GM23248 (cell line): Measurements from ENCODE around the gene PXK. TPM values are rescaled to one million over a fixed set of nuclear protein-coding genes. Genes with fewer than 3 reads are reported as not detected.
A peak's percentile ranks its signal among the peaks of the same experiment; 100 is the strongest.

Experiments used
- DNase-seq: peaks from one replicate; pipeline ENCODE4 v3.0.0-alpha.2; 2015
- H2AFZ ChIP-seq: fragments of 200-600 bp; sonication (generic); 2 replicates; pipeline ENCODE4 v1.6.1; 2016; ENCODE audit warnings: antibody characterized with exemption
- H3F3A ChIP-seq: fragments of 200-600 bp; sonication (generic); 2 replicates; pipeline ENCODE4 v1.6.1; 2016; ENCODE audit warnings: mild to moderate bottlenecking, antibody characterized with exemption, mixed run types; ENCODE audit not compliant: insufficient read depth
- H3K27ac ChIP-seq: fragments of 200-600 bp; sonication (generic); 2 replicates; pipeline ENCODE4 v1.5.1; 2016; ENCODE audit warnings: mild to moderate bottlenecking
- H3K27me3 ChIP-seq: fragments of 200-600 bp; sonication (generic); replicated peaks from 2 replicates; pipeline ENCODE4 v1.6.1; 2016; ENCODE audit warnings: mild to moderate bottlenecking; ENCODE audit not compliant: insufficient read depth
- H3K36me3 ChIP-seq: fragments of 200-600 bp; sonication (generic); 2 replicates; pipeline ENCODE4 v1.6.1; 2016; ENCODE audit warnings: low read depth, mild to moderate bottlenecking
- H3K4me1 ChIP-seq: fragments of 200-600 bp; sonication (generic); 2 replicates; pipeline ENCODE4 v1.6.1; 2016; ENCODE audit warnings: mild to moderate bottlenecking; ENCODE audit not compliant: insufficient read depth
- H3K4me2 ChIP-seq: fragments of 200-600 bp; sonication (generic); one replicate; pipeline ENCODE4 v1.6.1; 2016; ENCODE audit warnings: mild to moderate bottlenecking; ENCODE audit not compliant: unreplicated experiment
- H3K4me3 ChIP-seq: fragments of 200-600 bp; sonication (generic); 2 replicates; pipeline ENCODE4 v1.5.1; 2016; ENCODE audit warnings: mild to moderate bottlenecking
- H3K79me2 ChIP-seq: fragments of 200-600 bp; sonication (generic); 2 replicates; pipeline ENCODE4 v1.6.1; 2016; ENCODE audit warnings: mild to moderate bottlenecking; ENCODE audit not compliant: insufficient read depth
- H3K9ac ChIP-seq: fragments of 200-600 bp; sonication (generic); 2 replicates; pipeline ENCODE4 v1.6.1; 2016; ENCODE audit warnings: mild to moderate bottlenecking
- H3K9me2 ChIP-seq: fragments of 200-600 bp; sonication (generic); 2 replicates; pipeline ENCODE4 v1.6.1; 2016; ENCODE audit warnings: mixed run types, mild to moderate bottlenecking, moderate library complexity; ENCODE audit not compliant: insufficient read depth
- H3K9me3 ChIP-seq: fragments of 200-600 bp; sonication (generic); one replicate; pipeline ENCODE4 v1.6.1; 2017; ENCODE audit warnings: low read depth
- H4K20me1 ChIP-seq: fragments of 200-600 bp; sonication (generic); 2 replicates; pipeline ENCODE4 v1.6.0; 2016; ENCODE audit not compliant: insufficient read depth
- EZH2 ChIP-seq: fragments of 200-600 bp; sonication (generic); IDR thresholded peaks from 2 replicates; pipeline ENCODE4 v1.6.1; 2018; ENCODE audit warnings: antibody characterized with exemption, mild to moderate bottlenecking; ENCODE audit not compliant: insufficient read depth, poor library complexity, severe bottlenecking
- EZH2phosphoT487 ChIP-seq: fragments of 200-600 bp; sonication (generic); IDR thresholded peaks from 2 replicates; pipeline ENCODE4 v1.6.1; 2018; ENCODE audit warnings: antibody characterized with exemption, moderate library complexity, mild to moderate bottlenecking, low read depth; ENCODE audit not compliant: insufficient read depth
- WGBS, 2 experiments: methylation state at CpG; one replicate each; pipeline ENCODE4 v1.1.6; 2015 to 2017; ENCODE audit warnings: low lambda C conversion rate in 2 of 2, low coverage in 1 of 2; ENCODE audit errors: missing lambda C conversion rate in 2 of 2; 5-methylcytosine and 5-hydroxymethylcytosine counted together
- in situ Hi-C: fragments of 300-500 bp; cut with MboI; formaldehyde crosslinking; loops from 2 replicates; pipeline ENCODE4 v1.15.0; 2020
- polyA plus RNA-seq: library from polyadenylated mRNA; unstranded; fragments of >200 nt; fragmentation: Nextera tagmentation; extraction: Ambion mirVana; gene quantifications from 2 replicates; pipeline ENCODE4 v1.2.1, GENCODE V29; 2016
- total RNA-seq: library from RNA; depleted of rRNA; stranded (reverse); fragments of >200 nt; shearing (Covaris generic); gene quantifications from 2 replicates; pipeline ENCODE4 v1.2.3, GENCODE V29; 2014

PXK gene
- total and polyA plus RNA-seq, 2 experiments from 2014 or later, result 33.8 to 45.1 TPM

GRCh38 chr3:58340594-58341244 is 8.0 kb downstream of the PXK start:
- H3K9me2 ChIP-seq, result no peaks in the 10 kb centered on the region
- DNase-seq, result no peak
- H3K79me2 ChIP-seq, result peaks cover 87% of the 10 kb centered on the region
- H3F3A ChIP-seq, result peaks cover 18% of the 10 kb centered on the region
- no peak overlapping the region for H3K4me3 ChIP-seq
- TF ChIP-seq EZH2phosphoT487 (no peak), EZH2 (no peak)
- 100% methylated on average over 3 of the region's 3 CpGs for WGBS, 2 experiments
- no peak overlapping the region for H3K9ac ChIP-seq
- no peak overlapping the region for H2AFZ ChIP-seq
- H3K4me1 ChIP-seq, result peaks cover 16% of the 10 kb centered on the region
- no peaks in the 10 kb centered on the region for H3K27me3 ChIP-seq
- H3K9me3 ChIP-seq, result no peaks in the 10 kb centered on the region
- no peak overlapping the region for H3K27ac ChIP-seq
- H4K20me1 ChIP-seq, result no peaks in the 10 kb centered on the region
- H3K4me2 ChIP-seq, result no peak overlapping the region
- in situ Hi-C loops, result no loop called here
- no peaks in the 10 kb centered on the region; the same call in 1 of the 2 replicates for H3K36me3 ChIP-seq

- DNase-seq, result peak; percentile 22
- H3K4me1 ChIP-seq, result peaks cover 13% of the 10 kb centered on the region
- 86 to 89% methylated on average over 3 of the region's 3 CpGs for WGBS, 2 experiments
- no peaks in the 10 kb centered on the region for H4K20me1 ChIP-seq
- TF ChIP-seq EZH2 (no peak), EZH2phosphoT487 (no peak)
- H3K9me2 ChIP-seq, result no peaks in the 10 kb centered on the region
- peaks cover 93% of the 10 kb centered on the region for H3K79me2 ChIP-seq
- no peaks in the 10 kb centered on the region for H3K27me3 ChIP-seq
- in situ Hi-C loops, result no loop called here
- H3K4me2 ChIP-seq, result no peak overlapping the region
- no peaks in the 10 kb centered on the region for H3K9me3 ChIP-seq
- peaks cover 13% of the 10 kb centered on the region for H3F3A ChIP-seq
- no peak overlapping the region for H2AFZ ChIP-seq
- H3K36me3 ChIP-seq, result no peaks in the 10 kb centered on the region; the same call in 1 of the 2 replicates
- H3K27ac ChIP-seq, result no peak overlapping the region
- H3K4me3 ChIP-seq, result no peak overlapping the region
- no peak overlapping the region for H3K9ac ChIP-seq
Measured at GRCh38 chr3:58341376-58341775, 8.7 kb downstream of the PXK start.

- H2AFZ ChIP-seq, result no peak overlapping the region
- H4K20me1 ChIP-seq, result no peaks in the 10 kb centered on the region
- peaks cover 6% of the 10 kb centered on the region; the same call in 1 of the 2 replicates for H3K4me1 ChIP-seq
- in situ Hi-C loops, result no loop called here
- no peak for DNase-seq
- no peaks in the 10 kb centered on the region for H3K27me3 ChIP-seq
- H3K27ac ChIP-seq, result no peak overlapping the region
- H3K4me3 ChIP-seq, result no peak overlapping the region
- 89% methylated on average over 5 of the region's 5 CpGs for WGBS, 2 experiments
- no peak overlapping the region for H3K4me2 ChIP-seq
- TF ChIP-seq EZH2, result no peak
- no peak for TF ChIP-seq EZH2phosphoT487
- H3K9me2 ChIP-seq, result no peaks in the 10 kb centered on the region; the same call in 1 of the 2 replicates
- H3K36me3 ChIP-seq, result no peaks in the 10 kb centered on the region; the same call in 1 of the 2 replicates
- no peaks in the 10 kb centered on the region for H3K9me3 ChIP-seq
- peaks cover 91% of the 10 kb centered on the region for H3K79me2 ChIP-seq
- no peak overlapping the region for H3K9ac ChIP-seq
- H3F3A ChIP-seq, result peaks cover under 1% of the 10 kb centered on the region; the same call in 1 of the 2 replicates
Measured at GRCh38 chr3:58342676-58343075, 10.0 kb downstream of the PXK start.

GRCh38 chr3:58345457-58345856 is 12.8 kb downstream of the PXK start:
- Histone ChIP-seq H4K20me1 (no peaks in the 10 kb centered on the region), H3F3A (no peaks in the 10 kb centered on the region), H3K9ac (no peak overlapping the region), H3K79me2 (peaks cover 92% of the 10 kb centered on the region), H3K27ac (no peak overlapping the region), H3K9me2 (no peaks in the 10 kb centered on the region; the same call in 1 of the 2 replicates), H3K4me3 (no peak overlapping the region), H2AFZ (no peak overlapping the region), H3K4me2 (no peak overlapping the region), H3K4me1 (peaks cover 11% of the 10 kb centered on the region), H3K36me3 (no peaks in the 10 kb centered on the region; the same call in 1 of the 2 replicates), H3K9me3 (no peaks in the 10 kb centered on the region), H3K27me3 (no peaks in the 10 kb centered on the region)
- in situ Hi-C loops, result no loop called here
- DNase-seq, result peak; percentile 42
- TF ChIP-seq EZH2, result no peak
- TF ChIP-seq EZH2phosphoT487, result no peak
- 73 to 78% methylated on average over 4 of the region's 4 CpGs for WGBS, 2 experiments
